CD4-positive, CD25-positive, alpha-beta regulatory T cell (primary cell): ENCODE results near the gene RPS6KA1. TPM values are rescaled to one million over a fixed set of nuclear protein-coding genes. Genes with fewer than 3 reads are reported as not detected.

Source experiments
- ATAC-seq, 2 donors: fragments of 150-1000 bp; cut with Tn5 transposase; one replicate each; pipeline ENCODE4 v1.10.0; 2021; ENCODE audit warnings: low read depth in 2 of 2, moderate number of reproducible peaks in 2 of 2, moderate library complexity in 1 of 2
- DNase-seq, 3 donors: peaks; one replicate each; pipeline versions ENCODE4 v3.0.0 to v3.0.0-alpha.2; 2012 to 2022; ENCODE audit warnings: mixed read lengths in 1 of 3
- H3K27ac ChIP-seq: one replicate; pipeline ENCODE4 v1.7.0; 2013; ENCODE audit warnings: mild to moderate bottlenecking, low read length; ENCODE audit not compliant: insufficient read depth, poor library complexity, severe bottlenecking
- H3K27me3 ChIP-seq: one replicate; pipeline ENCODE4 v1.7.0; 2013; ENCODE audit warnings: low read length; ENCODE audit not compliant: control insufficient read depth, insufficient read depth
- H3K36me3 ChIP-seq: one replicate; pipeline ENCODE4 v1.7.0; 2013; ENCODE audit warnings: mild to moderate bottlenecking, low read length, moderate library complexity; ENCODE audit not compliant: control insufficient read depth, insufficient read depth
- H3K4me1 ChIP-seq: 2 replicates; pipeline ENCODE4 v1.7.0; 2013; ENCODE audit warnings: mild to moderate bottlenecking, low read length; ENCODE audit not compliant: insufficient read depth, control insufficient read depth, poor library complexity, severe bottlenecking
- H3K4me3 ChIP-seq: one replicate; pipeline ENCODE4 v1.7.0; 2013; ENCODE audit warnings: low read depth, mild to moderate bottlenecking, low read length, moderate library complexity
- H3K9me3 ChIP-seq, 2 experiments: 1 replicate in 1 of 2; 2 replicates in 1 of 2; pipeline ENCODE4 v1.7.0; 2013; ENCODE audit warnings: low read length in 2 of 2, mild to moderate bottlenecking in 1 of 2, moderate library complexity in 1 of 2; ENCODE audit not compliant: control insufficient read depth in 2 of 2
- H3K27ac Mint-ChIP-seq, 3 donors: one replicate each; pipeline ENCODE4 v1.8.0; 2020 to 2022; ENCODE audit warnings: mild to moderate bottlenecking in 3 of 3, mixed read lengths in 3 of 3, moderate library complexity in 2 of 3
- H3K27me3 Mint-ChIP-seq: one replicate; pipeline ENCODE4 v1.8.0; 2022; ENCODE audit warnings: mild to moderate bottlenecking, mixed read lengths
- H3K36me3 Mint-ChIP-seq: one replicate; pipeline ENCODE4 v1.8.0; 2020; ENCODE audit warnings: mixed read lengths
- H3K4me1 Mint-ChIP-seq, 4 donors: one replicate each; pipeline ENCODE4 v1.8.0; 2020 to 2022; ENCODE audit warnings: mixed read lengths in 4 of 4, mild to moderate bottlenecking in 1 of 4
- H3K4me3 Mint-ChIP-seq, 4 donors: one replicate each; pipeline ENCODE4 v1.8.0; 2020 to 2022; ENCODE audit warnings: mild to moderate bottlenecking in 4 of 4, mixed read lengths in 4 of 4, moderate library complexity in 3 of 4
- H3K9me3 Mint-ChIP-seq, 7 donors: one replicate each; pipeline ENCODE4 v1.8.0; 2020 to 2022; ENCODE audit warnings: mixed read lengths in 7 of 7, mild to moderate bottlenecking in 3 of 7, moderate library complexity in 2 of 7
- polyA plus RNA-seq, 4 donors: library from polyadenylated mRNA; unstranded; fragments of 300-500 nt; fragmentation: Illumina TruSeq; gene quantifications; one replicate each; pipeline ENCODE4 v1.2.3, GENCODE V29; 2021
- total RNA-seq: library from RNA; stranded (reverse); gene quantifications from one replicate; pipeline ENCODE4 v1.2.3, GENCODE V29; 2022

Gene RPS6KA1
- total and polyA plus RNA-seq, 5 donors from 2014 or later: 97.4 to 218 (median 173) TPM

DNA sequence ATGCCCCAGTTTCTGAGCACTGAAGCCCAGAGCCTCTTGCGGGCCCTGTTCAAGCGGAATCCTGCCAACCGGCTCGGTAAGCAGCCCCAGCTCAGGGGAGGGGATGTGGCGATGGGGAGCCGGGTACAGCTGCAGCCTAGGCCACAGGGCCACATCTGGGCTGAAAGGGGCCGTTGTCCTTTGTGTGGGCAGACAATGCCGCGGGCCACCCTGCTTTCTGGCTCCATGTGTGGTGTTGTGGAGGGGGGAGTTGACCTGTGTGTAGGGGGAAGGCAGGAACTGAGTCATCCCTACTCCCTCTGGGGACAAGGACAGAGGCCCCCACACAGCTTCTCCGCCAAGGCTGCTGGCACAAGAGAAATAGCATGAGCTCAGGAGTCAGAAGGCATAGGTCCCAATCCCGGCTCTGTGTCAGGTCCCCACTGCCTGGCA is 26.0 kb downstream of the RPS6KA1 start:
- H3K4me1 Mint-ChIP-seq: peaks cover 0 to 6% (median 3%) of the 10 kb centered on the region in 4 donors
- H3K4me1 ChIP-seq: no peaks in the 10 kb centered on the region
- H3K9me3 ChIP-seq: no peaks in the 10 kb centered on the region
- no peak overlapping the region for H3K27ac ChIP-seq
- H3K4me3 Mint-ChIP-seq: no peak overlapping the region
- no peak for ATAC-seq
- H3K27me3 ChIP-seq: no peaks in the 10 kb centered on the region
- no peak overlapping the region for H3K4me3 ChIP-seq
- no peaks in the 10 kb centered on the region for H3K27me3 Mint-ChIP-seq
- DNase-seq: no peak
- peak overlapping the region in 1 of 3 donors; percentile 69 for H3K27ac Mint-ChIP-seq
- peaks cover 92% of the 10 kb centered on the region for H3K36me3 ChIP-seq
- H3K9me3 Mint-ChIP-seq: no peaks in the 10 kb centered on the region
- peaks cover 32% of the 10 kb centered on the region for H3K36me3 Mint-ChIP-seq

DNA sequence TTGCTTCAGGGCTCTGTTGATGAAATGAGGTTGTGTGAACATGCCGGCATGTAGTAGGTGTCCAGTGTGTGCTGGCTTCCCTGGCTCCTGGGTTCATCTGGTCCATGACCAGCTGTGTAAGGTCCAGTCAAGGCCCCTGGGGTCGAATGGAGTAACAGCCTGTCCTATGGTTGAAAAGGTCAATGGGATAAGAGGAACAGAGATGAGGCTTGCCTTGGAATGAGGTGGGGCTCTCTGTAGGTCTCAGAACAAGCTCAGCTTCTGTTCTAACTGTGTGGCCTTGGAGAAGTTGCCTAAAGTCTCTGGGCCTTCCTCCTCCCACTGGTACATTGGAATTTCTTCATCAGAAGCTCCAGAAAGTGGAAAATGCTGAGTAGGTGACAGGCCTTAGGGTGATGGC is 26.6 kb downstream of the RPS6KA1 start:
- no peak for DNase-seq
- peaks cover 32% of the 10 kb centered on the region for H3K36me3 Mint-ChIP-seq
- no peak overlapping the region for H3K4me3 Mint-ChIP-seq
- Histone ChIP-seq H3K4me1 (no peaks in the 10 kb centered on the region), H3K27ac (no peak overlapping the region), H3K27me3 (no peaks in the 10 kb centered on the region), H3K36me3 (peaks cover 92% of the 10 kb centered on the region), H3K4me3 (no peak overlapping the region), H3K9me3 (no peaks in the 10 kb centered on the region)
- no peaks in the 10 kb centered on the region for H3K27me3 Mint-ChIP-seq
- peaks cover 0 to 6% (median 3%) of the 10 kb centered on the region in 4 donors for H3K4me1 Mint-ChIP-seq
- no peak for ATAC-seq
- H3K9me3 Mint-ChIP-seq: no peaks in the 10 kb centered on the region
- H3K27ac Mint-ChIP-seq: peak overlapping the region in 1 of 3 donors; percentile 69

DNA sequence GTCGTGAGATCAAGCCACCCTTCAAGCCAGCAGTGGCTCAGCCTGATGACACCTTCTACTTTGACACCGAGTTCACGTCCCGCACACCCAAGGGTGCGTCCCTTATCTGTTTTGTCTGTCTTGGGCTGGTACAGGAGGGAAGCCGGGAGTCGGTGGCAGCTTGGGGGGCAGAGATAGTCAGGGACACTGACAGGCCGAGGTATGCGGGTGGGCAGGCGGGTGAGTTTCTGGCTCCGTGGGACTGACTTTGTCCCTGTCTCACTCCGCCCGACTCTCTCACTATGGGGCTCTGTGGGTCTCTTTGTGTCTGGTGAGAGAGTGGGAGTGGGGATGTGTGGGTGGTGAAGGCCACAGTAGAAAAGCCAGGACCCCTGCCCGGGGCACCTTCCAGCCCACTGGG is 27.4 kb downstream of the RPS6KA1 start:
- Mint-ChIP-seq H3K27ac (peak overlapping the region in 2 of 3 donors; percentile 69 to 77), H3K4me1 (peaks cover 0 to 6% (median 3%) of the 10 kb centered on the region in 4 donors), H3K36me3 (peaks cover 39% of the 10 kb centered on the region), H3K4me3 (no peak overlapping the region), H3K27me3 (no peaks in the 10 kb centered on the region), H3K9me3 (no peaks in the 10 kb centered on the region)
- Histone ChIP-seq H3K4me1 (no peaks in the 10 kb centered on the region), H3K27me3 (no peaks in the 10 kb centered on the region), H3K4me3 (no peak overlapping the region), H3K9me3 (no peaks in the 10 kb centered on the region), H3K27ac (no peak overlapping the region), H3K36me3 (peaks cover 90% of the 10 kb centered on the region)
- ATAC-seq (no peak), DNase-seq (no peak)

DNA sequence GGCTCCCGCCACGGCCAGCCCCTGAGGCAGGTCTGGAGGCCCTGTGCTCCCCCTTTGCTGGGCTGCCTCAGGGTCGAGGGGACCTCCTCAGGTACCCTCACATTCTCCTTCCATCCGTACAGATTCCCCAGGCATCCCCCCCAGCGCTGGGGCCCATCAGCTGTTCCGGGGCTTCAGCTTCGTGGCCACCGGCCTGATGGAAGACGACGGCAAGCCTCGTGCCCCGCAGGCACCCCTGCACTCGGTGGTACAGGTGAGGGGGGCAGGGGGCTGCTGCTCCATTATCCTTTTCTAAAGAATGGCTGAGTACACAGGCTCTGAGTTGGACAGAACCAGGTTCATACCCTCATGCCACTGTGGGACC is 29.1 kb downstream of the RPS6KA1 start:
- H3K36me3 Mint-ChIP-seq: peaks cover 39% of the 10 kb centered on the region
- H3K27ac Mint-ChIP-seq: no peak overlapping the region
- H3K4me1 Mint-ChIP-seq: peaks cover 2 to 5% (median 4%) of the 10 kb centered on the region in 4 donors

DNA sequence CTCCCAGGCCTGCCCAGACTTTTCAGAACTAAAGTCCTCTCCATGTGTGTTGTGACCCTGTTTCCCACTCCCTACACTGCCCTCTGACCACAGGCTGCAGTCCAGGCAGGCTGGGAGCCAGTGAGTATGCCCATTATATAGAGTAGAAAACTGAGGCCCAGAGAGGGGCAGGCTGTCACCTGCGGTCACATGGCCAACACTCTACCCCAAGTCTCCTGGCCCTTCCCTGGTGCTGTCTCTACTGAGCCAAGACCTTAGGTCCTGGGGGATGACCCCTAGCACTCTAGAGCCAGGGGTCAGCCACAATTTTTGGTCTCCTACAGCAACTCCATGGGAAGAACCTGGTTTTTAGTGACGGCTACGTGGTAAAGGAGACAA is 30.8 kb downstream of the RPS6KA1 start:
- Histone ChIP-seq H3K27ac (no peak overlapping the region), H3K27me3 (no peaks in the 10 kb centered on the region), H3K4me3 (no peak overlapping the region), H3K36me3 (peaks cover 81% of the 10 kb centered on the region), H3K9me3 (no peaks in the 10 kb centered on the region), H3K4me1 (no peaks in the 10 kb centered on the region)
- DNase-seq: no peak
- H3K27me3 Mint-ChIP-seq: no peaks in the 10 kb centered on the region
- no peak overlapping the region for H3K4me3 Mint-ChIP-seq
- H3K27ac Mint-ChIP-seq: peak overlapping the region in 1 of 3 donors; percentile 56
- no peak for ATAC-seq
- no peaks in the 10 kb centered on the region for H3K9me3 Mint-ChIP-seq
- peaks cover 8 to 12% (median 9%) of the 10 kb centered on the region in 4 donors for H3K4me1 Mint-ChIP-seq
- H3K36me3 Mint-ChIP-seq: peaks cover 47% of the 10 kb centered on the region

More for the DNA sequence above, 29.1 kb downstream of the RPS6KA1 start:
- Mint-ChIP-seq H3K9me3 (no peaks in the 10 kb centered on the region), H3K4me3 (no peak overlapping the region), H3K27me3 (no peaks in the 10 kb centered on the region)
- Histone ChIP-seq H3K9me3 (no peaks in the 10 kb centered on the region), H3K4me1 (no peaks in the 10 kb centered on the region), H3K27ac (no peak overlapping the region), H3K27me3 (no peaks in the 10 kb centered on the region), H3K36me3 (peaks cover 88% of the 10 kb centered on the region), H3K4me3 (no peak overlapping the region)
- DNase-seq (no peak), ATAC-seq (no peak)

DNA sequence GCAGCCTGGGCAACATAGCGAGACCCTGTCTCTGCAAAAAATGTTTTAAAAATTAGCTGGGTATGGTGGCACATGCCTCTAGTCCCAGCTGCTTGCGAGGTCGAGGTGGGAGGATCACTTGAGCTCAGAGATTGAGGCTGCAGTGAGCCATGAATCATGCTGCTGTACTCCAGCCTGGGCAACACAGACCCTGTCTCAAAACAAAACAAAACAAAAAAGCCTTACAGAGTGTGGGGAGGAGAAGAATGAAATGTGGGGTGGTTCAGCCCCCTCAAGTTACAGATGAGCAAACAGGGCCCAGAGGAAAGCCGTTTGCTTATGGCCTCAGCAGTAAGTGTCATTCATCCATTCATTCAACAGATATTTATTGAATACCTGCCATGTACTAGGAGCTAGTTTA is 40.7 kb downstream of the RPS6KA1 start:
- Mint-ChIP-seq H3K9me3 (no peaks in the 10 kb centered on the region), H3K4me1 (peaks cover 4 to 15% (median 10%) of the 10 kb centered on the region in 4 donors), H3K36me3 (peaks cover 33% of the 10 kb centered on the region), H3K4me3 (no peak overlapping the region), H3K27me3 (peaks cover 4% of the 10 kb centered on the region), H3K27ac (peak overlapping the region in 2 of 3 donors; percentile 78 to 89)
- H3K4me1 ChIP-seq: no peaks in the 10 kb centered on the region
- ATAC-seq: no peak
- H3K27me3 ChIP-seq: no peaks in the 10 kb centered on the region
- no peaks in the 10 kb centered on the region for H3K9me3 ChIP-seq
- H3K4me3 ChIP-seq: no peak overlapping the region
- no peak for DNase-seq
- peaks cover 86% of the 10 kb centered on the region for H3K36me3 ChIP-seq
- H3K27ac ChIP-seq: no peak overlapping the region

DNA sequence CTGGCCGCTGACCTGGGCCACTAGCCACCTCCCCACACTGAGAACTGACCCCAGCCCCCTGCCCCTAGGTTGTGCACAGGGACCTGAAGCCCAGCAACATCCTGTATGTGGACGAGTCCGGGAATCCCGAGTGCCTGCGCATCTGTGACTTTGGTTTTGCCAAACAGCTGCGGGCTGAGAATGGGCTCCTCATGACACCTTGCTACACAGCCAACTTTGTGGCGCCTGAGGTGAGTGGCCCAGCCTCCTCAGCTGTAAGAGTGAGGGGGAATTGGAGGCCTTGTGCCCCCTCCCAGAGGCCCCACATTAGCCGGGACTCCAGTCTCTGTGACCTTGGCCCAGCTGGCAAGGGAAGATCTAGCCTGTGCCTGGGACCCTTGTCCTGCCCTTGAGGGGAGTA is 41.8 kb downstream of the RPS6KA1 start:
- H3K27ac ChIP-seq: no peak overlapping the region
- H3K27me3 ChIP-seq: no peaks in the 10 kb centered on the region
- H3K27ac Mint-ChIP-seq: no peak overlapping the region
- H3K9me3 ChIP-seq: no peaks in the 10 kb centered on the region
- no peak overlapping the region for H3K4me3 ChIP-seq
- peaks cover 83% of the 10 kb centered on the region for H3K36me3 ChIP-seq
- DNase-seq: no peak
- ATAC-seq: no peak
- peaks cover 36% of the 10 kb centered on the region for H3K36me3 Mint-ChIP-seq
- peaks cover 6 to 13% (median 10%) of the 10 kb centered on the region in 4 donors for H3K4me1 Mint-ChIP-seq
- H3K4me1 ChIP-seq: no peaks in the 10 kb centered on the region
- peaks cover 4% of the 10 kb centered on the region for H3K27me3 Mint-ChIP-seq
- no peaks in the 10 kb centered on the region for H3K9me3 Mint-ChIP-seq
- H3K4me3 Mint-ChIP-seq: no peak overlapping the region

DNA sequence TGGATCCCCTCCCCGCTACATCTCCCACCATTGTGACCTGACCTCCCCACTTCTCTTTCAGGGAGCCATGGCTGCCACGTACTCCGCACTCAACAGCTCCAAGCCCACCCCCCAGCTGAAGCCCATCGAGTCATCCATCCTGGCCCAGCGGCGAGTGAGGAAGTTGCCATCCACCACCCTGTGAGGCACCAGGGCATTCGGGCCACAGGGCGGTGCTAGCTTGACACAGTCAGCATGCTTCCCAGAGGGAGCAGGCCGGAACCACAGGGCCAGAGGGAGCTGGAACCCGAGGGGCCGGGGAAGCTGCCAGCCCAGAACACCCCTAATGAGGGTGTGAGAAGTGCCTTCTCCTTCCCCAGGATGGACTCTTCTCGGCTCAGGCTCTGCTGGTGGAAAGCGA is 44.5 kb downstream of the RPS6KA1 start:
- H3K9me3 Mint-ChIP-seq: no peaks in the 10 kb centered on the region
- H3K4me3 Mint-ChIP-seq: no peak overlapping the region
- DNase-seq (no peak), ATAC-seq (no peak)
- H3K4me1 Mint-ChIP-seq: peaks cover 8 to 21% (median 14%) of the 10 kb centered on the region in 4 donors
- Histone ChIP-seq H3K27me3 (no peaks in the 10 kb centered on the region), H3K36me3 (peaks cover 63% of the 10 kb centered on the region), H3K27ac (no peak overlapping the region), H3K9me3 (no peaks in the 10 kb centered on the region), H3K4me1 (no peaks in the 10 kb centered on the region), H3K4me3 (no peak overlapping the region)
- peaks cover 4% of the 10 kb centered on the region for H3K27me3 Mint-ChIP-seq
- no peak overlapping the region for H3K27ac Mint-ChIP-seq
- peaks cover 29% of the 10 kb centered on the region for H3K36me3 Mint-ChIP-seq
